Measurements from ENCODE around the gene LRMDA. TPM values are rescaled to one million over a fixed set of nuclear protein-coding genes. Genes with fewer than 3 reads are reported as not detected.
A peak's percentile ranks its signal among the peaks of the same experiment; 100 is the strongest.

Gene LRMDA
- total RNA-seq, 3 donors from 2014 or later, result 8.3 to 17.1 (median 11.1) TPM

- H3K27ac ChIP-seq, result no peak overlapping the region
- H3K4me1 ChIP-seq, result no peaks in the 10 kb centered on the region
- intact Hi-C loops (cut with DNase I; ENCODE audit: low total_unique reads), result no loop called here
- TF ChIP-seq, protein P1, sequence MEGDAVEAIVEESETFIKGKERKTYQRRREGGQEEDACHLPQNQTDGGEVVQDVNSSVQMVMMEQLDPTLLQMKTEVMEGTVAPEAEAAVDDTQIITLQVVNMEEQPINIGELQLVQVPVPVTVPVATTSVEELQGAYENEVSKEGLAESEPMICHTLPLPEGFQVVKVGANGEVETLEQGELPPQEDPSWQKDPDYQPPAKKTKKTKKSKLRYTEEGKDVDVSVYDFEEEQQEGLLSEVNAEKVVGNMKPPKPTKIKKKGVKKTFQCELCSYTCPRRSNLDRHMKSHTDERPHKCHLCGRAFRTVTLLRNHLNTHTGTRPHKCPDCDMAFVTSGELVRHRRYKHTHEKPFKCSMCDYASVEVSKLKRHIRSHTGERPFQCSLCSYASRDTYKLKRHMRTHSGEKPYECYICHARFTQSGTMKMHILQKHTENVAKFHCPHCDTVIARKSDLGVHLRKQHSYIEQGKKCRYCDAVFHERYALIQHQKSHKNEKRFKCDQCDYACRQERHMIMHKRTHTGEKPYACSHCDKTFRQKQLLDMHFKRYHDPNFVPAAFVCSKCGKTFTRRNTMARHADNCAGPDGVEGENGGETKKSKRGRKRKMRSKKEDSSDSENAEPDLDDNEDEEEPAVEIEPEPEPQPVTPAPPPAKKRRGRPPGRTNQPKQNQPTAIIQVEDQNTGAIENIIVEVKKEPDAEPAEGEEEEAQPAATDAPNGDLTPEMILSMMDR (IDR thresholded peaks at IDR 0.05), result no peak
- TF ChIP-seq POLR2A (IDR thresholded peaks at IDR 0.05) (no peak), POLR2AphosphoS5 (IDR thresholded peaks at IDR 0.05) (peak; percentile 40 to 98 (median 62))
- H3K36me3 ChIP-seq, result no peaks in the 10 kb centered on the region
- H3K4me3 ChIP-seq, result no peak overlapping the region
- H3K9me3 ChIP-seq, result no peaks in the 10 kb centered on the region
- peak in 1 of 2 donors; percentile 35 for DNase-seq (ENCODE audit: low spot score in 2 of 2)
- H3K27me3 ChIP-seq, result no peaks in the 10 kb centered on the region
These were observed 339.2 kb downstream of the LRMDA start for GRCh38 chr10:75770626-75771081.

GRCh38 chr10:75771606-75772005 is 340.2 kb downstream of the LRMDA start:
- Histone ChIP-seq H3K9me3 (no peaks in the 10 kb centered on the region), H3K4me3 (no peak overlapping the region), H3K27ac (no peak overlapping the region), H3K27me3 (no peaks in the 10 kb centered on the region), H3K36me3 (no peaks in the 10 kb centered on the region), H3K4me1 (no peaks in the 10 kb centered on the region)
- TF ChIP-seq POLR2AphosphoS5 (IDR thresholded peaks at IDR 0.05), result no peak
- TF ChIP-seq, protein P1 (IDR thresholded peaks at IDR 0.05), result no peak
- no peak for TF ChIP-seq POLR2A (IDR thresholded peaks at IDR 0.05)
- intact Hi-C loops (cut with DNase I; ENCODE audit: low total_unique reads), result no loop called here
- no peak for DNase-seq (ENCODE audit: low spot score in 2 of 2)

DNA sequence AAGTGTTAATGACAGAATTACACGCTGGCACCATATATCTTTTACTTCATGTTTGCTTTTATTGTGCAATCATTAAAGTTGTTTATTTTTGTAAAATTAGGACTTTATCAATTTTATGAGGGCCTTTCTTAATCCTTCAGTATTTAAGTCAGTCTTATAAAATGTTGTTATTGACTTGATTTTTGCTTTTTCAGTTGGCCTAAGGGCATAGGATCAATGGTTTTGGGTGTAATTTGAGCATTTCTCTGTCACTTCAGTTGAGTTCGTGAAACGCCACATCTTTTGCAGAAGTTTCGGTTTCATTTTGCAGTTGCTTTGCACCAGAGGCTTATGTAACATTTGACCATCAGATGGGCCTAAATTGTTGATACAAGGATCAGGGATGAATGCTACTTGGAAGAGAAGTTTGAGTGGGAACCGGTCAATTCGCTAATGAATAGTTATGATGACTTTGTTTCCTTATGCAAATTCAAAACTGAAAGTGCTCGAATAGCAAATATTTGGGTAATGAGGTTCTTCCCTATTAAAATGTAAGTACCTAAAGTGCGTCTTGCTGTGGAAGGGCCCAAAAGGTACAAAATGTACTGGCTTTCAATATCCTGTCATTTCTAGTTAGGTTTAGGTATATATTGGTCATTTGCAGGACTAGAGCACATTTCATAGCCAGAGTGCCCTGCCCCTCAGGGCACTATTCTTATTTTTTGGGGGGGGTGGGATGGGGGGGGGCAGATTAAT is 340.9 kb downstream of the LRMDA start:
- no peak overlapping the region for H3K27ac ChIP-seq
- H3K27me3 ChIP-seq, result no peaks in the 10 kb centered on the region
- TF ChIP-seq POLR2AphosphoS5 (IDR thresholded peaks at IDR 0.05), result no peak
- TF ChIP-seq, protein P1 (IDR thresholded peaks at IDR 0.05), result no peak
- no peak for TF ChIP-seq POLR2A (IDR thresholded peaks at IDR 0.05)
- DNase-seq (ENCODE audit: low spot score in 2 of 2), result no peak
- intact Hi-C loops (cut with DNase I; ENCODE audit: low total_unique reads), result no loop called here
- peak overlapping the region; percentile 13 to 34 (median 26) for H3K4me3 ChIP-seq
- no peaks in the 10 kb centered on the region for H3K9me3 ChIP-seq
- no peaks in the 10 kb centered on the region for H3K36me3 ChIP-seq
- no peaks in the 10 kb centered on the region for H3K4me1 ChIP-seq

DNA sequence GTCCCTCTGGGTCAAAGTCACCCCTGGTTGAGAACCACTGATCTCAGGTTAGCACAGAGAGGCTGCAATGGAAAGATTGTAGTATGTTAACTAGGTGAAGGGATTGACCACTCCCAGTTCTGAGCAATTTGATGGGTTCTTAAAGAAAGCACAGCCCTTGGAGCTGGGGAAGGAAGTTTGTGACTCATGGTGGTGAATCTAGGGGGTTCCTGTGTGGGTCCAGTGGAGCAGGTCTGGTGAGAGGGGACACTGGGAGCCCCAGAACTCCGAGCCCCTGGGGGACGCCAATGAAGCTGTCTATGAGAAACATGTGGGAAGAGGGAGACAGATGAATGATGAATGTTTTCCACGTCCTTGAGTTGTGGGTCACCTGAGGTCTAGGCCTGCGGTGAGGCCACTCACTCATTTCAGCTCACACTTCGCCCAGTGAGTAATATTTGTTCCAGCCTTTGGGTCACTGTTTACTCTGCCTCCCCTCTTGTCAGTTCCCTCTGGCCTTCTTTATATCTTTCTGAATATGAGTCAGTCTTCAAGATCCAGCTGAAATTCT is 341.9 kb downstream of the LRMDA start:
- no peak for DNase-seq (ENCODE audit: low spot score in 2 of 2)
- no peaks in the 10 kb centered on the region for H3K36me3 ChIP-seq
- H3K9me3 ChIP-seq, result no peaks in the 10 kb centered on the region
- peak overlapping the region in 1 of 2 donors; percentile 4 for H3K27ac ChIP-seq
- H3K4me3 ChIP-seq, result no peak overlapping the region
- intact Hi-C loops (cut with DNase I; ENCODE audit: low total_unique reads), result no loop called here
- no peaks in the 10 kb centered on the region for H3K4me1 ChIP-seq
- no peaks in the 10 kb centered on the region for H3K27me3 ChIP-seq
- TF ChIP-seq POLR2AphosphoS5 (IDR thresholded peaks at IDR 0.05), result no peak
- no peak for TF ChIP-seq POLR2A (IDR thresholded peaks at IDR 0.05)

GRCh38 chr10:75773813-75774782 is 342.7 kb downstream of the LRMDA start:
- Histone ChIP-seq H3K27me3 (no peaks in the 10 kb centered on the region), H3K36me3 (no peaks in the 10 kb centered on the region), H3K4me1 (no peaks in the 10 kb centered on the region), H3K27ac (no peak overlapping the region), H3K9me3 (no peaks in the 10 kb centered on the region), H3K4me3 (no peak overlapping the region)
- intact Hi-C loops (cut with DNase I; ENCODE audit: low total_unique reads), result no loop called here
- TF ChIP-seq POLR2AphosphoS5 (IDR thresholded peaks at IDR 0.05), result no peak
- no peak for TF ChIP-seq POLR2A (IDR thresholded peaks at IDR 0.05)
- TF ChIP-seq, protein P1 (IDR thresholded peaks at IDR 0.05), result no peak
- no peak for DNase-seq (ENCODE audit: low spot score in 2 of 2)
